ENCODE measurements around the gene TNIP1.

TNIP1 gene

GRCh38 chr5:150992705-150993104 lies 88.1 kb downstream of the TNIP1 start:
- DNase-seq = no peak

- DNase-seq = no peak
Measured at GRCh38 chr5:150989695-150990094, 91.1 kb downstream of the TNIP1 start.

DNA sequence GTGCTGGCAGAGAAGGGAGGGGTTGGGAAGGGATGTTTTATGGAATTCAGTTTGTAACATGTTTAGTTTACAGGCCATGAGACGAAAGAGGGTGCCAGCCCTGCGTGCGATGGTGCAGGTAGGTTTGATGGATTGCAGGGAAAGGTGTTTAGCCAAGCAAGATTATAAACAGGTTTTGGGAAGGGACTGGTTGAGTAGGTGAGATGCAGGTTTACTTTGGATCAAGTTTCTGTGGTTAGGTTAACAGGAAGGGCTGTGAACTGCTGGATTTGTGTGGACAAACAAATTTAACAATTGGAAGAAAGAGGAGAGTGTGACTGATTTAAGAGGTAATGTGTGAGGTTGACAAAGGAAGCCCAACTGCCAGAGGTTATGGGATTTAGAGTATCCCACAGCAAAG lies 93.1 kb downstream of the TNIP1 start:
- no peak for DNase-seq

Data from NCI-H446 treated with DMSO at 0.1 percent for 48 hours (cell line).